CD4-positive, alpha-beta T cell treated with Interleukin-4 for 1 hour (primary cell): Measurements from ENCODE around the gene CHIT1.

ENCODE experiments used
- DNase-seq, 2 donors: peaks; one replicate each; pipeline ENCODE4 v3.0.0-alpha.2; 2020 to 2022

The CHIT1 gene

GRCh38 chr1:203173566-203173965, 55.9 kb downstream of the CHIT1 start:
- no peak for DNase-seq

DNA sequence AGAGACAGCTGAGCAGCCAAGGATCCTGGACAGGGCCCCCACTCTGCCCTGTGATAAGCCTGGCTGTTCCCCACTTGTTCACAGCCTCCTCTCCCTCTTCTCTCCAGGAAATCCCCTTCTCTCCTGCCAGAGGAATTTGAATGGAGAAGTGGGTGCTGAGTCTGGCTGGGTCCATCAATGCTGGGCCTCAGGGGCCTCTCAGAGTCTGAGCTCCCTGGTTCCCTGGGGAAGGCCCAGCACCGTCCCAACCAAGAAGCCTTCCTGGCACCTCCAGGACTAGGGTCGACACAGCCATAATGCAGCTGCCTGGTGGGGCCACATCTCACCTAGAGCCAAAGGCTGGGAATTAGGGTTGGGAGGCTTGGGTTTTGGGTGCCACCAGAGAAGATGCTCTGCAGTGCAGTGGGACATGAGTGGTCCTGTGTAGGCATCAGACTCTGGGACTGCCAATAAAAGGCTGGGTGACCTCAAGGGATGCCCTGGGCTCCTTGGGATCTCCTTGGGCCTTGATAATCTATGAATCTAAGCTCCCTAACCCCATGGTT, 56.4 kb downstream of the CHIT1 start:
- DNase-seq: no peak

- peak; percentile 17 to 43 for DNase-seq
Measured at GRCh38 chr1:203172184-203173010, 57.1 kb downstream of the CHIT1 start.

DNA sequence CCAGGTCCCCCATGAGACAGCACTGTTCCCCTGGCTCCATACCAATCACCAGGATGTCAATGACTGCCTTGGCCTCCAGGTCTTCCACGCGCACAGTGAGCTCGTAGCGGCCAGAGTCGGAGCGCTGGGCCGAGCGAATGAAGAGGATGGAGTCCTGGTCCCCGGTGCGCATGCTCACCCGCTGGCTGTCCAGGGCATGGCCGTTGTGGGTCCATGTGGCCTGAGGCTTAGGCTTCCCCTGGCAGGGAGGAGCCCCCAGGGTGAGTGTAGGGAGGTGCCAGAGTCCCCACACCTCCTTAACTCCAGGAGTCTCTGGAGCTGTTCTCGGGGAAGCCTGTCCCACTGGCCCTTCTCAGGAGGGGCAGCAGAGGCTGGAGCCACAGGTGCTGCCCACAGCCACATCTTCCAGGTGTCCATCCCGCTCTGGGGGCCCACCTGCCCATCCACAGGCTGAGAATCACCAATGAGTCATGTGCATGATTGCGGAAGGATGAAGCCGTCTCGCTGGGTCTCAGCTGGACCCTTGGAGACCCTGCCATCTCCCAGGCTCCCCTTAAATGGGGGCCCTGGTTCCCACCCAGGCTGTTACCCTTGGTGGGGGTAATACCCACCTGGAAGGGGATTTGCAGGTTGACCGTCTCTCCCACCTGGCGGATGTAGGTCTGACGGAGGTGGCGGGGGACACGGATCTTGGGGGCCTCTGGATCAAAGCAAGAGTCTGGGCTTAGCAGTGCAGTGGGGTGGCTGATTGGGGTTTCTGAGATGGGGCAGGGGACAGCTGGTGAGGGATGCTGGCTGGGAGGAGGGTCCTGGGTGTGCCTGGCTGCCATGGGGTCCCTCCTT, 57.9 kb downstream of the CHIT1 start:
- DNase-seq: no peak

DNA sequence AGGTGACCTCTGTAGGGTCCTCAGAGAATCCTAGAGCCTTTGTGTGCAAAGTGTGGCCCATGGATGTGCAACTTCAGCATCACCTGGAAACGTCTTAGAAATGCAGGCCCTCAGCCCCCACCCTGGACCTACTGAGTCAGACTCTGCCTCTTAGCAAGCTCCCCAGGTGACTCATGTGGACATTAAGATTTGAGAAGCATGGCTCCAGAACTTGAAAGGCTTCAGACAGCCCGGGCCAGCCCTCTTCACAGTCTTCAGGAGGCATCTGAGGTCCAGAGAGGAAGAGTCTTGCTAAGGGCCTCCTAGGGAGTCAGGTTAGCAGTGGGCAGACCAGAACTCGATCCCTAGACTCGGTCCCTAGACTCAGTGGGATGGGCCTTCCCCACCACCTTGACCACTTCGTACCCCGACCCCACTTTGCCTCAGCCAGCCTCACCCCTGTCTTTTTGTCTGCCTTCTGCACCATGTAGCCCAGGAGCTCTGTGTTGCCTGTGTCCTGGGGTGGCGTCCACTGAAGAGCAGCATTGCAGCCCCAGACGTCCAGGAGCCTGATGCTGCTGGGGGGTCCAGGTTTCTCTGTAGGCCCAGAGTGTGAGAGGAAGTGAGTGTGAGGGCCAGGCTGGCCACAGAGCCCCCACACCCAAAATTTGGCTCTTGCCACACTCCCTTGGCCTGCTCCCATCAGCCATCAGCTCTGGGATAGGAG, 58.7 kb downstream of the CHIT1 start:
- no peak for DNase-seq

- no peak for DNase-seq
Measured at GRCh38 chr1:203169770-203170520, 59.5 kb downstream of the CHIT1 start.

- no peak for DNase-seq
Measured at GRCh38 chr1:203168991-203169390, 60.5 kb downstream of the CHIT1 start.

GRCh38 chr1:203168256-203168786, 61.2 kb downstream of the CHIT1 start:
- DNase-seq: no peak

- no peak for DNase-seq
Measured at GRCh38 chr1:203167913-203168200, 61.6 kb downstream of the CHIT1 start.

DNA sequence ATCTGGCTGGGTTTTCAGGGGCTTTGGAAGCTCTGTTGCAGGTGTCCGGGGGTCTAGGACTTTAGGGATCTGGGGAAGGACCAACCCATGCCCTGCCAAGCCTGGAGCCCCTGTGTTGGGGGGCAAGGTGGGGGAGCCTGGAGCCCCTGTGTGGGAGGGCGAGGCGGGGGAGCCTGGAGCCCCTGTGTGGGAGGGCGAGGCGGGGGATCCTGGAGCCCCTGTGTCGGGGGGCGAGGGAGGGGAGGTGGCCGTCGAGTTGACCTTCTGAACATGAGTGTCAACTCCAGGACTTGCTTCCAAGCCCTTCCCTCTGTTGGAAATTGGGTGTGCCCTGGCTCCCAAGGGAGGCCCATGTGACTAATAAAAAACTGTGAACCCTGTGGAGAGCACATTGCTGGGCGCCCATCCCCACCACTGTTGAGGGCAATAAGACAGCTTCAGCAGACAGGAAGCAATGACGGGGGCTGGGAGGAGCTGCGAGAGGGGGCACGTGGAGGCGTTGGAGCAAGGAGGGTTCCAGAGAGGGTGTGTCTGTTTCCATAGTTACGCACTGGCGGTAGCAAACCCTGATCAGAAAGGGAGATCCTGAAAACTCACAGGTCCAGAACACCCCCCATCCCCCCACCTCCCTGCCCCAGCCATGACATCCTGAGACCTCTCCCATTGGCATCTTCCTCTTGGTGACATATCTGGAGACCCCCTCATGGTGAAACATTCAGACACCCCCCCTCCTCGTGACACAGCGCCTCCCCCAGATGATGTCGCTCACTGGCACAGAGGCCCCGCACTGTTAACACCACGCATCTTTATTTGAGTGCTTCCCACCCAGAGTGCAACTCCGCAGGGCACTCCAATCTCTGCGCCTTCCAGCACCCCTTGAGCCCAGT, 62.2 kb downstream of the CHIT1 start:
- no peak for DNase-seq

- DNase-seq: no peak
Measured at GRCh38 chr1:203166192-203166940, 63.1 kb downstream of the CHIT1 start.
